Lower leg skin (tissue), 4 donors: ENCODE results near the gene C16orf89. TPM values are rescaled to one million over a fixed set of nuclear protein-coding genes. Genes with fewer than 3 reads are reported as not detected.

Source experiments
- DNase-seq, 2 donors: peaks; one replicate each; pipeline ENCODE4 v3.0.0-alpha.2; 2019; ENCODE audit warnings: low spot score in 2 of 2
- H3K4me3 ChIP-seq: fragments of 200-600 bp; sonication (generic); 2 replicates; pipeline ENCODE4 v1.5.1; 2017; ENCODE audit warnings: mild to moderate bottlenecking, low read depth; ENCODE audit not compliant: poor library complexity, severe bottlenecking
- POLR2A ChIP-seq, 2 donors: fragments of 450-650 bp; IDR thresholded peaks; one replicate each; pipeline ENCODE4 v1.6.1; 2016 to 2017; ENCODE audit warnings: antibody characterized with exemption in 2 of 2, mild to moderate bottlenecking in 1 of 2, moderate library complexity in 1 of 2
- WGBS, 2 donors: methylation state at CpG; one replicate each; pipeline ENCODE4 v1.1.5; 2018; 5-methylcytosine and 5-hydroxymethylcytosine counted together
- intact Hi-C: fragments of 100-400 bp; cut with DNase I; formaldehyde crosslinking; loops from one replicate; pipeline ENCODE4 v1.15.0; 2023; ENCODE audit warnings: low total_unique reads
- total RNA-seq, 4 donors: library from RNA; depleted of rRNA; stranded (reverse); fragments of >200 nt; gene quantifications; one replicate each; pipeline ENCODE4 v1.1.0, GENCODE V29; 2016
- TF ChIP-seq, protein P1 (sequence below), 3 donors: fragments of 450-650 bp; IDR thresholded peaks; one replicate each; pipeline ENCODE4 v1.5.1; 2016; ENCODE audit warnings: antibody characterized with exemption in 3 of 3, mild to moderate bottlenecking in 3 of 3, moderate library complexity in 2 of 3

The C16orf89 gene
- total RNA-seq, 4 donors from 2014 or later, result 0.12 TPM; not detected in 3

GRCh38 chr16:5036228-5037156 lies 29.3 kb downstream of the C16orf89 start:
- TF ChIP-seq, protein P1, sequence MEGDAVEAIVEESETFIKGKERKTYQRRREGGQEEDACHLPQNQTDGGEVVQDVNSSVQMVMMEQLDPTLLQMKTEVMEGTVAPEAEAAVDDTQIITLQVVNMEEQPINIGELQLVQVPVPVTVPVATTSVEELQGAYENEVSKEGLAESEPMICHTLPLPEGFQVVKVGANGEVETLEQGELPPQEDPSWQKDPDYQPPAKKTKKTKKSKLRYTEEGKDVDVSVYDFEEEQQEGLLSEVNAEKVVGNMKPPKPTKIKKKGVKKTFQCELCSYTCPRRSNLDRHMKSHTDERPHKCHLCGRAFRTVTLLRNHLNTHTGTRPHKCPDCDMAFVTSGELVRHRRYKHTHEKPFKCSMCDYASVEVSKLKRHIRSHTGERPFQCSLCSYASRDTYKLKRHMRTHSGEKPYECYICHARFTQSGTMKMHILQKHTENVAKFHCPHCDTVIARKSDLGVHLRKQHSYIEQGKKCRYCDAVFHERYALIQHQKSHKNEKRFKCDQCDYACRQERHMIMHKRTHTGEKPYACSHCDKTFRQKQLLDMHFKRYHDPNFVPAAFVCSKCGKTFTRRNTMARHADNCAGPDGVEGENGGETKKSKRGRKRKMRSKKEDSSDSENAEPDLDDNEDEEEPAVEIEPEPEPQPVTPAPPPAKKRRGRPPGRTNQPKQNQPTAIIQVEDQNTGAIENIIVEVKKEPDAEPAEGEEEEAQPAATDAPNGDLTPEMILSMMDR (IDR thresholded peaks at IDR 0.05), result no peak
- no peak for TF ChIP-seq POLR2A (IDR thresholded peaks at IDR 0.05)
- intact Hi-C loops, result no loop called here
- no peak overlapping the region for H3K4me3 ChIP-seq
- DNase-seq, result no peak
- WGBS, 2 donors, result 36 to 42% methylated on average over 12 of the region's 12 CpGs

DNA sequence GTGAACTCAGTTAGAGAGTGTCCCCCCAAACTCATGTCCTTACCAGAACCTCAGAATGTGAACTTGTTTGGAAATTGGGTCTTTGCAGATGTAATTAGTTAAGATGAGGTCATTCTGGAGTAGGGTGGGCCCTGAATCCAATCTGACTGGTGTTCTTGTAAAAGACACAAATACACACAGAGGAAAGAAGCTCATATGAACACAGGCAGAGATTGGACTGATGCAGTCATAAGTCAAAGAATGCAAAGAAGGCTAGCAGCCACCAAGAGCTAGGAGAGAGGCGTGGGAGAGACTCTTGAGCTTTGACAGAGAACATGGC lies 29.9 kb downstream of the C16orf89 start:
- DNase-seq, result no peak
- intact Hi-C loops, result no loop called here
- no peak overlapping the region for H3K4me3 ChIP-seq
- TF ChIP-seq POLR2A (IDR thresholded peaks at IDR 0.05), result no peak
- TF ChIP-seq, protein P1 (IDR thresholded peaks at IDR 0.05), result no peak
- WGBS, 2 donors, result 61 to 69% methylated on average over 1 of the region's 1 CpG

DNA sequence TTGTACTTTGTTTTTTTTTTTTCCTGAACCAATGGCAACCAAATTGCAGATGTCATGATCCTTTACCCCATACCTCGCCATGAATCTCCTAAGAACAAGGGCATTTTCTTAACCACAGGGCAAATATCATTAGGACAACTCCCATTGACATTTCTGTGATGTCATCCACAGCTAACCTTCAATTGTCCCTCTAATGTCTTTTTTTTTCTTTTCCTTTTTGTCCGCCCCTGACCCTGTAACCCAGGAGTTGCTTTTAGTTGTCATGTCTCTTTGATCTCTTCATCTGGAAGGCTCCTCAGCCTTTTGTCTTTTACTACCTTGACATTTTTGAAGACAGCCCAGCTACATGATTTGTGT lies 31.6 kb downstream of the C16orf89 start:
- WGBS, 2 donors, result 9 to 17% methylated on average over 2 of the region's 2 CpGs
- H3K4me3 ChIP-seq, result peak overlapping the region; percentile 82
- TF ChIP-seq, protein P1 (IDR thresholded peaks at IDR 0.05), result no peak
- no peak for TF ChIP-seq POLR2A (IDR thresholded peaks at IDR 0.05)
- intact Hi-C loops, result no loop called here
- no peak for DNase-seq

DNA sequence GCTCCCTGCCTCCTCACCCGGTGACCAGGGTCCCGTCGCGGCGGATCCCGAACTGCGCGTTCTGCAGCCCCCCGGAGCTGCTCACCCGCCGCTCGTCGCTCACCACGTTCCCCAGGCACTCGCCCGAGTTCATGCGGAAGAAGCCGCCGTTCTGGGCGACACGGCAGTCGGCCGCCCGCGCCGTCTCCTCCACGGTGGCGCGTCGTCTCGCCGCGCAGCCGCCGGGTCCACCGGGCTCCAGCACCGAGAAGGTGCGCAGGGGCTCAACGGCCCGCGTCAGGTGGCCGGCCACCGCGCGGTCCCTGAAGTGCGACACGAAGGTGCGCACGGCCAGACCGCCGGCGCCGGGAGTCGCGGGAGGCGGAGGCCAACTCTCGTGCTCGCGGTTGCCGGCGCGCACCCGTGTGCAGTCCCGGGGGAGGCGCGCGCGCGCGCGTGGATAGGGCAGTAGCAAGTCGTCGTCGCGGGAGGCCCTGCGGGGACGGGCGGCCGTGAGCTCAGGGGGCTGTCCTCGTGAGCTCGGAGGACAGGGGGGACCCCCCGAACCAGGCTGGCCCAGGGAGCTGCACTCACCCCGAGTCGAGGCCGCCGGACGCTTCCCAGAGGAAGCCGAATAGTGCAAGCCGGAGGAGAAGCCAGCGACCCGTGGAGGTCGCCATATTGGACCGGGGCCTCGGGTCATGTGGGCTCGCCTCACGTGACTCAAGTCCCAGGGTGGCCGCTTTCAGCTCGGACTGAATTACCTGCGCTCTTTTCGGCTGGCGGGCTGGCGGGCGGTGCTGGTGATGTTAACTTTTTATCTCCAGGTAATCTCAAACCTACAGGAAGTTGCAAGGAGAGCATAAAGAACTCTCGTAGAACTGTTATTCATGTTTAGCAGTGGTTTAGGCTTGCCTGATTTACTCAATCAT lies 32.2 kb downstream of the C16orf89 start, which contains the start of gene NAGPA:
Gene NAGPA, minus strand, starts transcription at position 680 of the 911 bp plus-strand sequence. Its CDS starts 21 bp downstream, at position 659.
- DNase-seq, result peak; percentile 91 to 98
- intact Hi-C loops, result no loop called here
- 1% methylated on average over 23 to 36 of the region's 104 CpGs for WGBS, 2 donors
- peak within 1 kb of the TSS; percentile 82 for H3K4me3 ChIP-seq
- TF ChIP-seq, protein P1 (IDR thresholded peaks at IDR 0.05), result no peak
- no peak for TF ChIP-seq POLR2A (IDR thresholded peaks at IDR 0.05)

DNA sequence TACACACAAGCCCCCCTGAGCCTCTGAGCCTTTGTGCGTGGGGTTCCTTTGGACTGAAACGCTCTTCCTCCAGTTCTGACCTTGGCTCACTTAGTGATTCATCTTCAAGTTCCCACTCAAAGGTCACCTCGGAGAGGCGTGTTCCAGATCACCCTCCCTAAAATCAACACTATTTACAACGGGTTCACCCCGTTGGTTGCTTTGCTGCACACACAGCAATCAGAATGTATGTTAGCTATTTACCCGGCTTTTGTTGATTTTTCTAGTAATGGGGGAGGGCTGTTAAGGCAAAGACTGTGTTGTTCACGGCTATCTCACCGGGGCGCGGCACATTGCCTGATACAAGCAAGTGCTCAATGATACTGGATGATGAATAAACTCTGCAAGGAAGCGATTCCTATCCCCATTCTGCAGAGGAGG lies 33.0 kb downstream of the C16orf89 start:
- intact Hi-C loops, result no loop called here
- TF ChIP-seq, protein P1 (IDR thresholded peaks at IDR 0.05), result no peak
- no peak for TF ChIP-seq POLR2A (IDR thresholded peaks at IDR 0.05)
- no peak for DNase-seq
- WGBS, 2 donors, result 39 to 42% methylated on average over 12 of the region's 12 CpGs
- peak overlapping the region; percentile 82 for H3K4me3 ChIP-seq
